ENCODE data around the gene PDRG1. TPM values are rescaled to one million over a fixed set of nuclear protein-coding genes. Genes with fewer than 3 reads are reported as not detected.
"Not testable (repeated sequence)": the region's sequence is repeated elsewhere in the genome, so short reads cannot be mapped to it uniquely, and the experiment has no call there.

PDRG1 gene
- total and polyA plus RNA-seq, 8 donors, result 3.6 to 12.0 (median 5.6) TPM

DNA sequence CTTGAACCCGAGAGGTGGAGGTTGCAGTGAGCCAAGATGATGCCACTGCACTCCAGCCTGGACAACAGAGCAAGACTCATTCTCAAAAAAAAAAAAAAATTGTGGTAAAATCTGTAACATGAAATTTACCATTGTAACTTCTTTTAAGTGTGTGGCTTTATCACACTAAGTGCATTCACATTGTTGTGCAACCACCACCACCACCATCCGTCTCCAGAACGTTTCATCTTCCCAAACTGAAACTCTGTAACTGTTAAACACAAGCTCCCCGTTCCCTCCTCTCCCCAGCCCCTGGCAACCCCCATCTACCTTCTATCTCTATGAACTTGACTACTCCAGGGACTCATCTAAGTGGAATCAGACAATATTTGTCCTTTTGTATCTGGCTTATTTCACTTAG lies 29.7 kb downstream of the PDRG1 start:
- FAIRE-seq (no peak), ATAC-seq (no peak), DNase-seq (no peak)
- H3K27ac ChIP-seq, result no peak overlapping the region
- H3K4me3 ChIP-seq, result no peak overlapping the region
- H3K9me3 ChIP-seq, result no peaks in the 10 kb centered on the region
- no peaks in the 10 kb centered on the region for H3K4me1 ChIP-seq
- intact Hi-C loops (cut with DNase I), result no loop called here
- WGBS, 2 donors, result 49 to 64% methylated on average over 4 of the region's 4 CpGs
- H3K27me3 ChIP-seq, result no peaks in the 10 kb centered on the region
- H3K36me3 ChIP-seq, result no peaks in the 10 kb centered on the region
- TF ChIP-seq, protein P1, sequence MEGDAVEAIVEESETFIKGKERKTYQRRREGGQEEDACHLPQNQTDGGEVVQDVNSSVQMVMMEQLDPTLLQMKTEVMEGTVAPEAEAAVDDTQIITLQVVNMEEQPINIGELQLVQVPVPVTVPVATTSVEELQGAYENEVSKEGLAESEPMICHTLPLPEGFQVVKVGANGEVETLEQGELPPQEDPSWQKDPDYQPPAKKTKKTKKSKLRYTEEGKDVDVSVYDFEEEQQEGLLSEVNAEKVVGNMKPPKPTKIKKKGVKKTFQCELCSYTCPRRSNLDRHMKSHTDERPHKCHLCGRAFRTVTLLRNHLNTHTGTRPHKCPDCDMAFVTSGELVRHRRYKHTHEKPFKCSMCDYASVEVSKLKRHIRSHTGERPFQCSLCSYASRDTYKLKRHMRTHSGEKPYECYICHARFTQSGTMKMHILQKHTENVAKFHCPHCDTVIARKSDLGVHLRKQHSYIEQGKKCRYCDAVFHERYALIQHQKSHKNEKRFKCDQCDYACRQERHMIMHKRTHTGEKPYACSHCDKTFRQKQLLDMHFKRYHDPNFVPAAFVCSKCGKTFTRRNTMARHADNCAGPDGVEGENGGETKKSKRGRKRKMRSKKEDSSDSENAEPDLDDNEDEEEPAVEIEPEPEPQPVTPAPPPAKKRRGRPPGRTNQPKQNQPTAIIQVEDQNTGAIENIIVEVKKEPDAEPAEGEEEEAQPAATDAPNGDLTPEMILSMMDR (IDR thresholded peaks at IDR 0.05), result no peak

DNA sequence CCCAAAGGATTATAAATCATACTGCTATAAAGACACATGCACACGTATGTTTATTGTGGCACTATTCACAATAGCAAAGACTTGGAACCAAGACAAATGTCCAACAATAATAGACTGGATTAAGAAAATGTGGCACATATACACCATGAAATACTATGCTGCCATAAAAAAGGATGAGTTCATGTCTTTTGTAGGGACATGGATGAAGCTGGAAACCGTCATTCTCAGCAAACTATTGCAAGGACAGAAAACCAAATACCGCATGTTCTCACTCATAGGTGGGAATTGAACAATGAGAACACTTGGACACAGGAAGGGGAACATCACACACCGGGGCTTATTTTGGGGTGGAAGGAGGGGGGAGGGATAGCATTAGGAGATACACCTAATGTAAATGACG lies 30.4 kb downstream of the PDRG1 start:
- intact Hi-C loops (cut with DNase I); H3K27me3 ChIP-seq; DNase-seq; FAIRE-seq; H3K4me3 ChIP-seq; H3K4me1 ChIP-seq; H3K9me3 ChIP-seq; ATAC-seq; H3K27ac ChIP-seq; H3K36me3 ChIP-seq: not testable (repeated sequence)
- WGBS, 2 donors, result 77 to 90% methylated on average over 4 to 5 of the region's 5 CpGs

DNA sequence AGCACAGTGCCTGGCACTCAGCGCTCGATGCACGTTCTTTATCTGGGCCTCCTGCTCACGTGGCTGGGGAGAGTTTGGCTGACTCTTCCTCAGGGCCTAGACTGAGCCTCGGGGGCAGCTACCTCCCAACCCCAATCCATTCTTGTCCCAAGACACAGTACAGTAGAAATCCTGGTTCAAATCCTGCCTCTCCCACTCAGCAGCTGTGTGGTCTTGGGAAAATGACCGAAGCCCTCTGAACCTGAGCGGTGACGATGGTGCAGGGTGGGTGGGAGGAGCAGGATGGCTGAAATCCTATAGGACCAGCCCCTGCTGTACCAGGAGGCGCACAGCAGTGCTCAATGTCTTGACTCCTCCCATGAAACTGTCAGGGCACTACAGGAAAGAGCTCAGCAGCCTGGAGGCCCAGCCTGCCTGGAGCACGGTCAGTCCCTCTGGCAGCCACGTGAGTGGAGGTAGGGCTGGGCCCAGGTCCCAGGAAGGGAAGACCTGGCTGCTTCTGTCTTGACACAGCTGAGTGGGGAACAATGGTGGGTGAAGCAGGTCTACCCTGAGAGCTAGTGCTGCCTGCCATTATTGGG lies 31.5 kb downstream of the PDRG1 start:
- no peaks in the 10 kb centered on the region for H3K9me3 ChIP-seq
- no peak overlapping the region for H3K4me3 ChIP-seq
- TF ChIP-seq, protein P1 (IDR thresholded peaks at IDR 0.05), result no peak
- DNase-seq (no peak), FAIRE-seq (no peak), ATAC-seq (no peak)
- intact Hi-C loops (cut with DNase I), result no loop called here
- no peak overlapping the region for H3K27ac ChIP-seq
- no peaks in the 10 kb centered on the region for H3K36me3 ChIP-seq
- H3K4me1 ChIP-seq, result no peaks in the 10 kb centered on the region
- no peaks in the 10 kb centered on the region for H3K27me3 ChIP-seq
- 64 to 76% methylated on average over 11 of the region's 11 CpGs for WGBS, 2 donors

DNA sequence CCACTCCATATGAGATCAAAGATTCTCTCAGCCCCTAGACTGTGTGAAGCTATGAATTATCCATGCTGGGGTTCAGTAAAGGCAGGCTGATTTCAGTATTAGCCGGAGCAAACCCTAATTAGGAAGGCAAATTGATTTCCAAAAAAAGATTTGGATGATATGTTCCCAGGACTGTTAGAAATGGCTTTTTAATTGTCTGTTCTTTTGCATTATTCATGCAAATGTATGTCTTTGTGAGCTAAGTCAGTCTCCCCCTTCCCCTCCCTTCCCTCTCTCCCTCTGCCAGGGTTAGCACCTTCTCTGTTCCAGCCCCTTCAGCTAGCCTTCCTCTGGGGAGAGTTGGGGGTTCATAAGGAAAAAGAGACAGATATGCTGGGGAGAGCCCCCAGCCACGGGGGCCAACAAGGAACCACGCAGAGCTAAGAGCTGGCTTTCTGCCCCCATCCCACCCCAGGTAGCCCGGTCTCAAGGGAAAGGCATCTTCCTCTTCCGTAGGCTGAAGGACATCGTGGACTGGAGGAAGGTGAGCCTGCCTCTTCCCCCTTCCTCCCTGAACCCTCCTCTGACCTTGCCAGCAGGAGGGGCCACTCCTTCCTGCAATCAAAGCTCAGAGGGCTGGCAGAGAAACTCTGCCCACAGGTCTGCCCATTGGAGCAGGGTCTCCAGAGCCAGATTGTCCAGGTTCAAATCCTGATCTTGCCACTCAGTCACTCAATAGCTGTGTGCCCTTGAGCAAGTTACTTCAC lies 32.3 kb downstream of the PDRG1 start:
- TF ChIP-seq, protein P1 (IDR thresholded peaks at IDR 0.05), result no peak
- Histone ChIP-seq H3K9me3 (no peaks in the 10 kb centered on the region), H3K36me3 (no peaks in the 10 kb centered on the region), H3K4me1 (no peaks in the 10 kb centered on the region), H3K4me3 (no peak overlapping the region), H3K27me3 (no peaks in the 10 kb centered on the region), H3K27ac (no peak overlapping the region)
- intact Hi-C loops (cut with DNase I), result no loop called here
- FAIRE-seq, result no peak
- DNase-seq, result no peak
- WGBS, 2 donors, result 40 to 55% methylated on average over 6 of the region's 6 CpGs
- no peak for ATAC-seq

DNA sequence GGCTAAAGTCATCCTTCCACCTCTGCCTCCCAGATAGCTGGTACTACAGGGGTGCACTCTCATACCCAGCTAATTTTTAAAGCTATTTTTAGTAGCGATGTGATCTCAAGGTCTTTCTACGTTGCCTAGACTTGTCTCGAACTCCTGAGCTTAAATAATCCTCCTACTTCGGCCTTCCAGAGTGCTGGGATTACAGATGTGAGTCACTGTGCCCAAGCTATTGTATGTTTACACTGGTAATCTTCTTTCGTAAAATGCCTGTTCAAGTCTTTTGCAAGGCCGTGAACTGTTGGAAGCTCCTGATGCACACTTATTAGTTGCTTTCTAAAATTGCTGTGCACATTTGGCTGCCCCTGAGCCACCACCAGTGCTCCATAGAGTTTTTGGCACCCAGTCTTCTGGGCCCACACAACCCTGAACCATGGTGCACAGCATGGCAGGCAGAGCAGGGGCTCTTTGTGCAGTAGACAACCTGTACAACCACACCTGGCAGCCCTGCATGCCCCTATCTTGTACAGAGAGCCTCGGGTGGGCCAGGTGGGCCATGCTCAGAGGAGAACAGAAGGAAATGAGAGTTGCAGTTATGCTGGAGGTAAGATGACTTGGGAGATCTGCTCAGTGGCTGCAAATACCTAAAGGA lies 33.3 kb downstream of the PDRG1 start:
- ATAC-seq (no peak), FAIRE-seq (no peak), DNase-seq (no peak)
- no peaks in the 10 kb centered on the region for H3K36me3 ChIP-seq
- no peaks in the 10 kb centered on the region for H3K27me3 ChIP-seq
- TF ChIP-seq, protein P1 (IDR thresholded peaks at IDR 0.05), result no peak
- H3K9me3 ChIP-seq, result no peaks in the 10 kb centered on the region
- no peak overlapping the region for H3K27ac ChIP-seq
- intact Hi-C loops (cut with DNase I), result no loop called here
- no peak overlapping the region for H3K4me3 ChIP-seq
- 56% methylated on average over 7 of the region's 7 CpGs for WGBS, 2 donors
- no peaks in the 10 kb centered on the region for H3K4me1 ChIP-seq

DNA sequence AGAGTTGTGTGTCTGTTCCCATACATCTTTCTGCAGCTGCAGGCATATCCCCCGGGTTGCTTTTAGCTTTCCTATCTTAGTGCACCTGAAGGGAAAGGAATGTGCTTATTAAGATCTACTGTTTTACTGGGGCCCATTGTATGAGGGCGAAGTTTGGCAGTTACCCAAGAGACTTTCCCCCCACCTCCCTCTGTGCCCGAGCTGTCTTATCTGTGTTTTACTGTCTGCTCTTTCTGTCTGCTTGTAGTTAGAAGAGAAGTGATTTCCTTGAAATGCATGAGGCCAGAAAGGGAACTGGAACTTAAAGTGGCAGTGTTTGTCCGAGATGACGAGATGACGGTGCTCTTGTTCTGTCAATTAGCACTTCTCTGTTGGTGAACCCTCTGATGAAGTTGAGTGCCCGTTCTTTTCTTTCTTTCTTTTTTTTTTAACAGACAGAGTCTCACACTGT lies 33.9 kb downstream of the PDRG1 start:
- DNase-seq; ATAC-seq; H3K36me3 ChIP-seq; H3K27ac ChIP-seq; FAIRE-seq; H3K4me3 ChIP-seq; intact Hi-C loops (cut with DNase I); H3K27me3 ChIP-seq; H3K4me1 ChIP-seq; H3K9me3 ChIP-seq: not testable (repeated sequence)
- WGBS, 2 donors, result 7 to 13% methylated on average over 7 of the region's 7 CpGs

Data from pancreas (tissue), 10 donors.